Esophagus squamous epithelium (tissue), 5 donors: ENCODE measurements around the gene SP3. TPM values are rescaled to one million over a fixed set of nuclear protein-coding genes. Genes with fewer than 3 reads are reported as not detected.

Experiments
- DNase-seq: peaks from one replicate; lab custom pipeline; 2025; lab: John Stamatoyannopoulos, UW
- H3K27ac ChIP-seq, 4 donors: fragments of 200-600 bp; sonication (generic); one replicate each; pipeline ENCODE4 v1.5.1; 2016 to 2019; ENCODE audit warnings: mild to moderate bottlenecking in 1 of 4
- H3K27me3 ChIP-seq, 4 donors: fragments of 200-600 bp; sonication (generic); 1 replicate in 3 of 4; 2 replicates in 1 of 4; pipeline versions ENCODE4 v1.5.1 to v1.6.0; 2017 to 2021; ENCODE audit warnings: antibody characterized with exemption in 1 of 4
- H3K36me3 ChIP-seq, 3 donors: fragments of 200-600 bp; sonication (generic); one replicate each; pipeline ENCODE4 v1.5.1; 2016 to 2019
- H3K4me1 ChIP-seq, 3 donors: fragments of 200-600 bp; sonication (generic); one replicate each; pipeline ENCODE4 v1.5.1; 2017 to 2019
- H3K4me3 ChIP-seq, 4 donors: fragments of 200-600 bp; sonication (generic); 1 replicate in 3 of 4; 2 replicates in 1 of 4; pipeline ENCODE4 v1.5.1; 2016 to 2019; ENCODE audit warnings: mild to moderate bottlenecking in 2 of 4, moderate library complexity in 1 of 4
- H3K9me3 ChIP-seq, 3 donors: fragments of 200-600 bp; sonication (generic); one replicate each; pipeline ENCODE4 v1.5.1; 2016 to 2019
- POLR2A ChIP-seq, 4 donors: fragments of 450-650 bp; IDR thresholded peaks; one replicate each; pipeline ENCODE4 v1.6.1; 2017; ENCODE audit warnings: antibody characterized with exemption in 4 of 4, mild to moderate bottlenecking in 4 of 4, moderate library complexity in 3 of 4
- WGBS, 2 donors: methylation state at CpG; one replicate each; pipeline ENCODE4 v1.1.5; 2018; 5-methylcytosine and 5-hydroxymethylcytosine counted together
- intact Hi-C: fragments of 100-400 bp; cut with DNase I; formaldehyde crosslinking; loops from one replicate; pipeline ENCODE4 v1.15.0; 2022
- total RNA-seq, 4 donors: library from RNA; depleted of rRNA; stranded (reverse); fragments of >200 nt; gene quantifications; one replicate each; pipeline ENCODE4 v1.1.0, GENCODE V29; 2016
- TF ChIP-seq, protein P1 (sequence below), 6 experiments: fragments of 450-650 bp in 4 of 6; fragments of 200-600 bp in 2 of 6; sonication (generic) in 2 of 6; IDR thresholded peaks; one replicate each; pipeline ENCODE4 v1.5.1; 2016 to 2019; ENCODE audit warnings: antibody characterized with exemption in 6 of 6, mild to moderate bottlenecking in 4 of 6, moderate library complexity in 4 of 6
- donor health status: DM: yes; HTN: yes; CAD: no.

The SP3 gene
- total RNA-seq, 4 donors from 2014 or later: 41.3 to 97.8 (median 67.6) TPM

DNA sequence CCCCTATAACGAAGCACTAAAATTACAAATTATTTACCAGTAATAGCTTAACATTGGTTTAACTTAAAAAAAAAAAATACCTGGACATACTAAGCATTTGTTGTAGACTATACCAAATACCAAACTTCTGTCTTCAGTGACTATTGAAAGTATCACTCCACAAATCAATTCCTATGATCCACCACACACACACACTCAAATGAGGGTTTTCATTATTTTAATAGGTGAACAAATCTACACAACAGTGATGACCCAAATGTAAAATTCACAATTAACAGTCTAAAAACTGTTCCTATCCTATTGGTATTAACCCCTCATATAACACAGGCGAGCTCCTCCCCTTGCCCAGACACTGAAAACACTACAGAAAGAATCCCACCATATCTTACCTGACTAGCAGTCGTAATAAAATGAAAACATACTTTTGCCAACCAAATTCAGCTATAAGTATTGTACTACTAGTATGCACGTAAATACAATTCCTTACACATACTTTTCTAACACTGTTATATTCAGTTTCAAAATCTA, 2.5 kb downstream of the SP3 start:
- TF ChIP-seq POLR2A (IDR thresholded peaks at IDR 0.05): no peak
- TF ChIP-seq, protein P1, sequence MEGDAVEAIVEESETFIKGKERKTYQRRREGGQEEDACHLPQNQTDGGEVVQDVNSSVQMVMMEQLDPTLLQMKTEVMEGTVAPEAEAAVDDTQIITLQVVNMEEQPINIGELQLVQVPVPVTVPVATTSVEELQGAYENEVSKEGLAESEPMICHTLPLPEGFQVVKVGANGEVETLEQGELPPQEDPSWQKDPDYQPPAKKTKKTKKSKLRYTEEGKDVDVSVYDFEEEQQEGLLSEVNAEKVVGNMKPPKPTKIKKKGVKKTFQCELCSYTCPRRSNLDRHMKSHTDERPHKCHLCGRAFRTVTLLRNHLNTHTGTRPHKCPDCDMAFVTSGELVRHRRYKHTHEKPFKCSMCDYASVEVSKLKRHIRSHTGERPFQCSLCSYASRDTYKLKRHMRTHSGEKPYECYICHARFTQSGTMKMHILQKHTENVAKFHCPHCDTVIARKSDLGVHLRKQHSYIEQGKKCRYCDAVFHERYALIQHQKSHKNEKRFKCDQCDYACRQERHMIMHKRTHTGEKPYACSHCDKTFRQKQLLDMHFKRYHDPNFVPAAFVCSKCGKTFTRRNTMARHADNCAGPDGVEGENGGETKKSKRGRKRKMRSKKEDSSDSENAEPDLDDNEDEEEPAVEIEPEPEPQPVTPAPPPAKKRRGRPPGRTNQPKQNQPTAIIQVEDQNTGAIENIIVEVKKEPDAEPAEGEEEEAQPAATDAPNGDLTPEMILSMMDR (IDR thresholded peaks at IDR 0.05): no peak
- Histone ChIP-seq H3K9me3 (no peaks in the 10 kb centered on the region), H3K36me3 (peaks cover 0 to 15% (median 0%) of the 10 kb centered on the region in 3 donors), H3K27me3 (no peaks in the 10 kb centered on the region), H3K4me1 (peaks cover 6 to 66% (median 36%) of the 10 kb centered on the region in 3 donors), H3K4me3 (peak overlapping the region; percentile 83 to 99 (median 94)), H3K27ac (peak overlapping the region; percentile 98 to 100 (median 100))
- WGBS, 2 donors: 3 to 9% methylated on average over 4 of the region's 4 CpGs
- intact Hi-C loops: loop anchor here (10.0 kb wide), 1 partner anchor 72 kb away; no protein-coding TSS in a partner anchor
- no peak for DNase-seq

DNA sequence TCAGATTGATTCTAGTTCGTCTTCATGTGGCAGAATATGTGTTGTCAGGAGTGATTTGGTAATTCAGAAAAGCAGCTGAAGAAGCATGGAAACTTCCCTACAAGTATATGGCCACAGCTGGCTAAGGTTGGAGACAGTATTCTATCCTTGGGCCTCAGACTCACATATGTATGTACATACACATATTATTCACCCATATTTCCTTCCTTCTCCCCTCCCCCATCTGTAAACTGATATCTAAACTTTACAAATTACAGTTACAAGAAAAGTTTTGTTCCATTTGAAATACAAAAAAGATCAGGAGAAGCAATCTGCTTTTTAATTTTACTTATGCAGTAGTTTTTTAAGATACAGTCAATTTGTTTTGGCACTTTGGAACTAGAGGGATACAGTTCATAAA, 3.1 kb downstream of the SP3 start:
- DNase-seq: no peak
- Histone ChIP-seq H3K9me3 (no peaks in the 10 kb centered on the region), H3K36me3 (peaks cover 0 to 15% (median 0%) of the 10 kb centered on the region in 3 donors), H3K27me3 (no peaks in the 10 kb centered on the region), H3K27ac (peak overlapping the region; percentile 98 to 100 (median 100)), H3K4me1 (peaks cover 6 to 72% (median 42%) of the 10 kb centered on the region in 3 donors), H3K4me3 (peak overlapping the region; percentile 83 to 99 (median 94))
- 30 to 42% methylated on average over 1 of the region's 1 CpG for WGBS, 2 donors
- no peak for TF ChIP-seq POLR2A (IDR thresholded peaks at IDR 0.05)
- TF ChIP-seq, protein P1 (IDR thresholded peaks at IDR 0.05): no peak
- intact Hi-C loops: loop anchor here (10.0 kb wide), 1 partner anchor 73 kb away; no protein-coding TSS in a partner anchor

DNA sequence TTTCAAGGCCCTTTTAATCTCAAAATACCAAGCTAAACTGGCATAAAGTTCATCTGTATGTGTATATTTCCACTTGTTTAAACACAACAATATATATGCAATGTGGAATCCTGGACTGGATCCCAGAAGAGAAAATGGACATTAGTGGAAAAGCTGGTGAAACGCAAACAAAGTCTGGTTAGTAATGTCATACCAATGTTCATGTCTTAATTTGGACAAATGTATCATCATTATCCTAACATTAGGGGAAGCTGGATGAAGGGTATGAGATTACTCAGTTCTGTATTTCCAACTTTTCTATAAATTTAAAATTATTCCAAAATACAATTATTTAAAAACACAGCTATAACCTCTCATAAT, 3.8 kb downstream of the SP3 start:
- intact Hi-C loops: loop anchor here (10.0 kb wide), 1 partner anchor 73 kb away; no protein-coding TSS in a partner anchor
- Histone ChIP-seq H3K36me3 (peaks cover 0 to 15% (median 0%) of the 10 kb centered on the region in 3 donors), H3K4me1 (peaks cover 10 to 72% (median 44%) of the 10 kb centered on the region in 3 donors), H3K4me3 (peak overlapping the region in 1 of 4 donors; percentile 10), H3K9me3 (no peaks in the 10 kb centered on the region), H3K27me3 (no peaks in the 10 kb centered on the region), H3K27ac (peak overlapping the region in 2 of 4 donors; percentile 98 to 100)
- WGBS, 2 donors: 73 to 76% methylated on average over 1 of the region's 1 CpG
- DNase-seq: no peak
- TF ChIP-seq, protein P1 (IDR thresholded peaks at IDR 0.05): no peak
- TF ChIP-seq POLR2A (IDR thresholded peaks at IDR 0.05): no peak

DNA sequence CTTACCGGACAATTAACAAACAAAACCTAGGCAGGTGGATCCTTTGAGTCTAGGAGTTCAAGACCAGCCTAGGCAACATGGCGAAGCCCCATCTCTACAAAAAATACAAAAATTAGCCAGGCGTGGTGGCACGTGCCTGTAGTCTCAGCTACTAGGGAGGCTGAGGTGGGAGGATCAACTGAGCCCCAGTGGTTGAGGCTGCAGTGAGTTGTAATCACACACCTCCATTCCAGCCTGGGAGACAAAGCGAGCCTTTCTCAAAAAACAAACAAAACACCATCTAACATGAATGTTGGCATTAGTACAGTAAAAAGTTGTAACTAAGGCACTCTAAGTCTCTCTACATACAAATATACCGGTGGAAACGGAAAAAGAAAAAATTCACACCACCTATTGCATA, 5.3 kb downstream of the SP3 start:
- Histone ChIP-seq H3K4me1 (peaks cover 11 to 80% (median 55%) of the 10 kb centered on the region in 3 donors), H3K27ac (no peak overlapping the region), H3K36me3 (peaks cover 5 to 29% (median 11%) of the 10 kb centered on the region in 3 donors), H3K4me3 (no peak overlapping the region), H3K27me3 (no peaks in the 10 kb centered on the region), H3K9me3 (no peaks in the 10 kb centered on the region)
- intact Hi-C loops: loop anchor here (10.0 kb wide), 1 partner anchor 75 kb away; no protein-coding TSS in a partner anchor
- DNase-seq: no peak
- no peak for TF ChIP-seq POLR2A (IDR thresholded peaks at IDR 0.05)
- TF ChIP-seq, protein P1 (IDR thresholded peaks at IDR 0.05): no peak
- WGBS, 2 donors: 80 to 88% methylated on average over 7 of the region's 7 CpGs

DNA sequence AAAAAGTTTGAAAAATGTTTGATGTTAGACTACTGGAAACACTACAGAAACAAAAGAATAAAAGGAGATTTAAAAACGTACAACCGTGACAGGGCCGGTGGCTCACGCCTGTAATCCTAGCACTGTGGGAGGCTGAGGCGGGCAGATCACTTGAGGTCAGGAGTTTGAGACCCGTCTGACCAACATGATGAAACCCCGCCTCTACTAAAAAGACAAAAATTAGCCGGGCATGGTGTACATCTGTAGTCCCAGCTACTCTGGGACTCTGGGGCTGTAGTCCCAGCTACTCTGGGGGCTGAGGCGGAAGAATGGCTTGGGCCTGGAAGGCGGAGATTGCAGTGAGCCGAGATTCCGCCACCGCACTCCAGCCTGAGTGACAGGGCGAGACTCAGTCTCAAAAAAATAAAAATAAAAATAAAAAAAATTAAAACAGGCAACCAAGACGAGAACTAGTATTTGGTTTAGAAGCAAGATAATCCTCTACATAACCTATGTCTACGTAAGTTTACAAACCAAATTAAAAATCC, 5.8 kb downstream of the SP3 start:
- peak overlapping the region in 1 of 4 donors; percentile 45 for H3K27ac ChIP-seq
- H3K27me3 ChIP-seq: no peaks in the 10 kb centered on the region
- peaks cover 11 to 85% (median 58%) of the 10 kb centered on the region in 3 donors for H3K4me1 ChIP-seq
- no peak for DNase-seq
- intact Hi-C loops: no loop called here
- H3K4me3 ChIP-seq: no peak overlapping the region
- WGBS, 2 donors: 72 to 73% methylated on average over 16 of the region's 16 CpGs
- TF ChIP-seq POLR2A (IDR thresholded peaks at IDR 0.05): no peak
- TF ChIP-seq, protein P1 (IDR thresholded peaks at IDR 0.05): no peak
- no peaks in the 10 kb centered on the region for H3K9me3 ChIP-seq
- peaks cover 5 to 34% (median 16%) of the 10 kb centered on the region in 3 donors for H3K36me3 ChIP-seq
